Mucosa of descending colon (tissue), 3 donors: Measurements from ENCODE around the gene PMIS2. TPM values are rescaled to one million over a fixed set of nuclear protein-coding genes. Genes with fewer than 3 reads are reported as not detected.

ENCODE experiments used
- ATAC-seq: fragments of 200-7000 bp; cut with Tn5 transposase; one replicate; pipeline ENCODE4 v1.9.1; 2020; ENCODE audit warnings: mild to moderate bottlenecking, moderate library complexity
- DNase-seq, 3 donors: peaks; one replicate each; pipeline ENCODE4 v3.0.0-alpha.2; 2020
- H3K36me3 ChIP-seq: fragments of 200-600 bp; one replicate; pipeline ENCODE4 v1.8.0; 2021; ENCODE audit warnings: low read depth, mild to moderate bottlenecking
- H3K4me1 ChIP-seq: fragments of 200-600 bp; one replicate; pipeline ENCODE4 v1.8.0; 2021; ENCODE audit warnings: low read depth, mild to moderate bottlenecking
- H3K4me3 ChIP-seq: fragments of 200-600 bp; one replicate; pipeline ENCODE4 v1.8.0; 2021; ENCODE audit warnings: mild to moderate bottlenecking
- H3K9me3 ChIP-seq: fragments of 200-600 bp; one replicate; pipeline ENCODE4 v1.8.0; 2021; ENCODE audit warnings: mild to moderate bottlenecking
- CTCF ChIP-seq: fragments of 200-600 bp; IDR thresholded peaks from one replicate; pipeline ENCODE4 v1.8.0; 2022; ENCODE audit warnings: antibody characterized with exemption, mild to moderate bottlenecking
- intact Hi-C, 2 donors: fragments of 100-400 bp; cut with DNase I in 1 of 2; cut with micrococcal nuclease in 1 of 2; formaldehyde crosslinking; loops; one replicate each; pipeline versions ENCODE4 v1.11.0 to v1.11.1; 2022; cut with DNase I, micrococcal nuclease
- total RNA-seq, 3 donors: library from RNA; stranded (reverse); fragmentation: NEBNext Ultra II Directional in 2 of 3; extraction: Animal tissue kit (Norgen Biotek cat#: 25700) in 2 of 3; gene quantifications; one replicate each; pipeline versions ENCODE4 v1.2.1 to v1.2.4, GENCODE V29; 2021 to 2023
- donor health status: DM: no; HTN: no; CAD: no; lungs with moderate emphysema.
- donor health status: DM: no; HTN: no; CAD: no.
- donor health status: DM: no; HTN: yes; CAD: no.

PMIS2 gene
- total RNA-seq, 3 donors from 2014 or later = not detected

GRCh38 chr19:35566738-35567137, 19.2 kb upstream of the PMIS2 start:
- no peak overlapping the region for H3K4me3 ChIP-seq
- ATAC-seq = no peak
- H3K4me1 ChIP-seq = no peaks in the 10 kb centered on the region
- intact Hi-C loops = no loop called here
- no peaks in the 10 kb centered on the region for H3K9me3 ChIP-seq
- H3K36me3 ChIP-seq = no peaks in the 10 kb centered on the region
- no peak for TF ChIP-seq CTCF
- no peak for DNase-seq

GRCh38 chr19:35569281-35569781, 16.6 kb upstream of the PMIS2 start:
- DNase-seq = no peak

GRCh38 chr19:35571406-35571965, 14.5 kb upstream of the PMIS2 start:
- TF ChIP-seq CTCF = no peak
- Histone ChIP-seq H3K9me3 (peaks cover 10% of the 10 kb centered on the region), H3K4me3 (no peak overlapping the region), H3K36me3 (no peaks in the 10 kb centered on the region), H3K4me1 (no peaks in the 10 kb centered on the region)
- DNase-seq (no peak), ATAC-seq (no peak)
- intact Hi-C loops = no loop called here

More at GRCh38 chr19:35569281-35569781, 16.6 kb upstream of the PMIS2 start:
- Histone ChIP-seq H3K4me3 (no peak overlapping the region), H3K4me1 (no peaks in the 10 kb centered on the region), H3K9me3 (no peaks in the 10 kb centered on the region), H3K36me3 (no peaks in the 10 kb centered on the region)
- intact Hi-C loops = no loop called here
- no peak for ATAC-seq
- no peak for TF ChIP-seq CTCF

- intact Hi-C loops = no loop called here
- ATAC-seq = no peak
- DNase-seq = no peak
Observed at GRCh38 chr19:35577918-35578317, 8.1 kb upstream of the PMIS2 start.

GRCh38 chr19:35578707-35579106, 7.3 kb upstream of the PMIS2 start:
- no peak for DNase-seq
- Histone ChIP-seq H3K36me3 (no peaks in the 10 kb centered on the region), H3K9me3 (peaks cover 25% of the 10 kb centered on the region), H3K4me1 (no peaks in the 10 kb centered on the region), H3K4me3 (no peak overlapping the region)
- ATAC-seq = no peak
- intact Hi-C loops = no loop called here
- no peak for TF ChIP-seq CTCF

More at GRCh38 chr19:35577918-35578317, 8.1 kb upstream of the PMIS2 start:
- no peak for TF ChIP-seq CTCF
- no peaks in the 10 kb centered on the region for H3K4me1 ChIP-seq
- H3K4me3 ChIP-seq = no peak overlapping the region
- H3K36me3 ChIP-seq = no peaks in the 10 kb centered on the region
- H3K9me3 ChIP-seq = peaks cover 25% of the 10 kb centered on the region

- no peak for TF ChIP-seq CTCF
- Histone ChIP-seq H3K9me3 (peaks cover 3% of the 10 kb centered on the region), H3K36me3 (no peaks in the 10 kb centered on the region), H3K4me3 (no peak overlapping the region), H3K4me1 (no peaks in the 10 kb centered on the region)
- no peak for DNase-seq
- intact Hi-C loops = no loop called here
- no peak for ATAC-seq
Observed at GRCh38 chr19:35582760-35583159, 3.2 kb upstream of the PMIS2 start.
